Measurements from ENCODE around the gene MAB21L3. TPM values are rescaled to one million over a fixed set of nuclear protein-coding genes. Genes with fewer than 3 reads are reported as not detected.

MAB21L3 gene
- total RNA-seq, 1 donor: under 0.01 TPM

DNA sequence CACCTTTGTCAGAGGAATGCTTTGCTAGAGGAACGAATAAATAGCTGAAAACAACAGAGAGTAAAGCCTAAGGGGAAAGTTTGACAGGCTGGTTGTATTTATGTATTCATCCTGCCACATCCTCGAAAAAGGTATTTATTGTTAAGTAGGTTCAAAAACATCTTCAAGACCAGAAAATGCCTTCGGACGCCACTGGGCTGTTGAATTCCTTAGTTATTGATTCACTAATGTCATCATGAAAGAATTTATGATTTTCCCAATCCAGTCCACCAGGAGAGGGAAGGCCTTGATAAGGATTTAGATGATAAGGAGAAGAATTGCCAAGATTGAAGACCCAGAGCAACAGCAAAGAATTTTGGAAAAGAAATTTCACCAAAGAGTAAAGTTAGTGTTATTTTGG is 35.2 kb upstream of the MAB21L3 start:
- no peak overlapping the region for H3K4me3 ChIP-seq (ENCODE audit: low read depth, low read length)
- TF ChIP-seq, protein P1, sequence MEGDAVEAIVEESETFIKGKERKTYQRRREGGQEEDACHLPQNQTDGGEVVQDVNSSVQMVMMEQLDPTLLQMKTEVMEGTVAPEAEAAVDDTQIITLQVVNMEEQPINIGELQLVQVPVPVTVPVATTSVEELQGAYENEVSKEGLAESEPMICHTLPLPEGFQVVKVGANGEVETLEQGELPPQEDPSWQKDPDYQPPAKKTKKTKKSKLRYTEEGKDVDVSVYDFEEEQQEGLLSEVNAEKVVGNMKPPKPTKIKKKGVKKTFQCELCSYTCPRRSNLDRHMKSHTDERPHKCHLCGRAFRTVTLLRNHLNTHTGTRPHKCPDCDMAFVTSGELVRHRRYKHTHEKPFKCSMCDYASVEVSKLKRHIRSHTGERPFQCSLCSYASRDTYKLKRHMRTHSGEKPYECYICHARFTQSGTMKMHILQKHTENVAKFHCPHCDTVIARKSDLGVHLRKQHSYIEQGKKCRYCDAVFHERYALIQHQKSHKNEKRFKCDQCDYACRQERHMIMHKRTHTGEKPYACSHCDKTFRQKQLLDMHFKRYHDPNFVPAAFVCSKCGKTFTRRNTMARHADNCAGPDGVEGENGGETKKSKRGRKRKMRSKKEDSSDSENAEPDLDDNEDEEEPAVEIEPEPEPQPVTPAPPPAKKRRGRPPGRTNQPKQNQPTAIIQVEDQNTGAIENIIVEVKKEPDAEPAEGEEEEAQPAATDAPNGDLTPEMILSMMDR (IDR thresholded peaks at IDR 0.05; ENCODE audit: insufficient read depth, low read depth, low read length): no peak
- no peak for DNase-seq (ENCODE audit: low read depth)

DNA sequence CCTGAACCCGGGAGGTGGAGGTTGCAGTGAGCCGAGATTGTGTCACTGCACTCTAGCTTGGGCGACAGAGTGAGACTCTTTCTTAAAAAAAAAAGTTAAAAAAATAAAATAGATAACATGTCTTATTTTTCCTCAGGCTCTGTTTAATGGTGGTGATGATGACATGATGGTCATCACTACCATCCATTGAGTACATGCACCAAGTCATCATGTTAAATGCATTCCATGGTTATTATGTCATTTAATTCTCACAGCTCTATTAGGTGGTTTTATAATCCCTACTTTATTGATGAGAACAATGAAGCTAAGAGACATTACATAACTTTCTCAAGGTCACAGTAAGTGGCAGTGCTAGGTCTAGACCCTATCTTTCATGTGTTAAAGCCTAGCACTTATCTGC is 34.4 kb upstream of the MAB21L3 start:
- TF ChIP-seq, protein P1 (IDR thresholded peaks at IDR 0.05; ENCODE audit: insufficient read depth, low read depth, low read length): no peak
- no peak for DNase-seq (ENCODE audit: low read depth)
- no peak overlapping the region for H3K4me3 ChIP-seq (ENCODE audit: low read depth, low read length)

DNA sequence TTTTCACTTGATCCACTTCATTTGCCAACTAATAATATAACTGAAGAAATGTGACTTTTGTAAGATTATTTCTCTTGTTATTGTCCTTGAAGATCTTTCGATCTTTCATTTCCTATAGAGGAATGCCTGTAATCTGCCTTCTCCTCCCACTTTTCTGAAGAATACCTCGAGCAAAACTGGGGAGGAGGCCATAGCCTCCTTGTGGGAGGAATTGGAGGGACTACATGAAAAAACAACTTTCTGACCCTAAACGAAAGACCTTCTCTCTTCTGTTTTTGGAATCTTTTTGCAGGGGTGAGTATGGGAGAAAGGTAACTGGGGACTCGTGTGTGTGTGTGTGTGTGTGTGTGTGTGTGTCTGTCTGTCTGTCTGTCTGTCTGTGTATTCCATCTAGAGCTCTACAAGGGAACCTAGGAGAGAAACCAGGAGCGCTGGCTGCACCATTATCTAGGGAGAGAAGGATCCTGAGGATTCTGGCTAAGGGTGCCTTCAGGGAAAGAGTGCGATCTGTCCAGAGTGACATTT is 32.4 kb upstream of the MAB21L3 start:
- no peak overlapping the region for H3K4me3 ChIP-seq (ENCODE audit: low read depth, low read length)
- no peak for DNase-seq (ENCODE audit: low read depth)
- TF ChIP-seq, protein P1 (IDR thresholded peaks at IDR 0.05; ENCODE audit: insufficient read depth, low read depth, low read length): peak; percentile 9

DNA sequence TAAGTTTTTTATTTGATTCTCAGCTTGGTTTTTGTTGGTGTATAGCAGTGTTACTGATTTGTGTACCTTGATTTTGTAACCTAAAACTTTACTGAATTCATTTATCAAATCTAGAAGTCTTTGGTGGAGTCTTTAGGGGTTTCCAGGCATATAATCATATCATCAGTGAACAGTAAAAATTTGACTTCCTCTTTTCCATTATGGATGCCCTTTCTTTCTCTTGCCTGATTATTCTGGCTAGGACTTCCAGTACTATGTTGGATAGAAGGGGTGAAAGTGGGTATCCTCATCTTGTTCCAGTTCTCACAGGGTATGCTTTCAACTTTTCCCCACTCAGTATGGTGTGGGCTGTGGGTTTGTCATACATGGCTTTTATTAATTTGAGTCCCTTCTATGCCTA is 23.6 kb upstream of the MAB21L3 start:
- no peak for DNase-seq (ENCODE audit: low read depth)
- no peak overlapping the region for H3K4me3 ChIP-seq (ENCODE audit: low read depth, low read length)
- TF ChIP-seq, protein P1 (IDR thresholded peaks at IDR 0.05; ENCODE audit: insufficient read depth, low read depth, low read length): no peak

DNA sequence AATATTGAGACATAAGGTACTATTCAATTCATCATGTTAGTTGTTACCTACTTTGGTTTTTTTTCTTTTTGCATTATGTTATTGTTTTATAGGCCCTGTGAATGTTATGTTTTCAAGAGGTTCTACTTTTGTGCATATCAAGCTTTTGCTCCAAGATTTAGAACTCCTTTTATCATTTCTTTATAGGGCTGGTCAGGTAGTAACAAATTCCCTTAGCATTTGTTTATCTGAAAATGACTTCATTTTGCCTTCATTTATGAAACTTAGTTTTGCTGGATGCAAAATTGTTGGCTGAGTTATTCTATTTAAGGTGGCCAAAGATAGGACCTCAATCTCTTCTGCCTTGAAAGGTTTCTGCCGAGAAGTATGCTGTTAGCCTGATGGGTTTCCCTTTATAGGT is 21.3 kb upstream of the MAB21L3 start:
- TF ChIP-seq, protein P1 (IDR thresholded peaks at IDR 0.05; ENCODE audit: insufficient read depth, low read depth, low read length): no peak
- DNase-seq (ENCODE audit: low read depth): no peak
- no peak overlapping the region for H3K4me3 ChIP-seq (ENCODE audit: low read depth, low read length)

DNA sequence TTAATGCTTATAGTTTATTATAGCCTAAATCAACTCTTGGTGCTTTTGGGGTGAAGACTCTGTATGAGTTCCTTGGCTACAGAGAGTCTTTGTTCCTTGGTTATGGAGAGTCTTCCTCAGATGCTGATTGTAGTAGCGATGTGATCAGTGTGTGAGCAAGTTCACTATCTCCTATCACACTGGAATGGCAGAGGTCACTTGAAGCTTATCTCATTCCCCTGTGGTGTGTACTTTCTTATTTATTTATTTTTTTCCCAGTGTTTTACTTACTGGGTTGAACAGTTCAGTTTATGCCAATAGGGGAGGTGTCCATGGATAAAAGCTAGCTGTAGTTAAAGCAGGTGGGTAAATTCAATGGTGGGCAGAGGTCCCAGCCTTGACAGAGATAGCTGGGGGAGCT is 20.1 kb upstream of the MAB21L3 start:
- H3K4me3 ChIP-seq (ENCODE audit: low read depth, low read length): no peak overlapping the region
- TF ChIP-seq, protein P1 (IDR thresholded peaks at IDR 0.05; ENCODE audit: insufficient read depth, low read depth, low read length): no peak
- DNase-seq (ENCODE audit: low read depth): no peak
